Measurements from ENCODE around the gene KDR. TPM values are rescaled to one million over a fixed set of nuclear protein-coding genes. Genes with fewer than 3 reads are reported as not detected.

KDR gene
- total RNA-seq, 2 experiments from 2014 or later, result not detected

- no peak overlapping the region for H2AFZ ChIP-seq (ENCODE audit: low read length)
- DNase-seq (ENCODE audit: low spot score), result no peak
- TF ChIP-seq EZH2phosphoT487 (IDR thresholded peaks at IDR 0.05; ENCODE audit: borderline replicate concordance, low read depth, low read length) (no peak), CTCF (conservative IDR thresholded peaks at IDR 0.05; ENCODE audit: low read length) (no peak)
These were observed 73.9 kb downstream of the KDR start for GRCh38 chr4:55051532-55051931.

GRCh38 chr4:55050418-55050950 is 74.9 kb downstream of the KDR start:
- H3K9me3 ChIP-seq (ENCODE audit: low read length), result no peaks in the 10 kb centered on the region
- no peaks in the 10 kb centered on the region for H3K4me1 ChIP-seq (ENCODE audit: insufficient read depth, low read length, poor library complexity, severe bottlenecking)
- ChIA-PET POLR2A (no interaction called here), CTCF (ENCODE audit: unreplicated experiment) (no interaction called here)
- H3K9me2 ChIP-seq (ENCODE audit: insufficient read depth, low read length), result no peaks in the 10 kb centered on the region
- no peaks in the 10 kb centered on the region for H3K79me2 ChIP-seq (ENCODE audit: insufficient read depth, low read depth, low read length)
- BruUV-seq (replicated peaks), result no TSS peak
- intact Hi-C loops (cut with micrococcal nuclease; ENCODE audit: unreplicated experiment), result no loop called here
- no peak overlapping the region for H2AFZ ChIP-seq (ENCODE audit: low read length)
- H3K36me3 ChIP-seq (ENCODE audit: insufficient read depth, low read length), result no peaks in the 10 kb centered on the region
- H3K4me2 ChIP-seq (ENCODE audit: low read length), result no peak overlapping the region
- H3K4me3 ChIP-seq (ENCODE audit: low read depth, low read length, poor library complexity, severe bottlenecking), result no peak overlapping the region
- no peaks in the 10 kb centered on the region for H4K20me1 ChIP-seq (ENCODE audit: insufficient read depth, low read length)
- no peak for TF ChIP-seq CTCF (conservative IDR thresholded peaks at IDR 0.05; ENCODE audit: low read length)
- no peak for TF ChIP-seq EZH2phosphoT487 (IDR thresholded peaks at IDR 0.05; ENCODE audit: borderline replicate concordance, low read depth, low read length)
- no peak overlapping the region for H3K27ac ChIP-seq (ENCODE audit: low read depth, low read length, poor library complexity, severe bottlenecking)
- no peak for DNase-seq (ENCODE audit: low spot score)

More at GRCh38 chr4:55051532-55051931, 73.9 kb downstream of the KDR start:
- intact Hi-C loops (cut with micrococcal nuclease; ENCODE audit: unreplicated experiment), result no loop called here
- no peaks in the 10 kb centered on the region for H4K20me1 ChIP-seq (ENCODE audit: insufficient read depth, low read length)
- no peaks in the 10 kb centered on the region for H3K79me2 ChIP-seq (ENCODE audit: insufficient read depth, low read depth, low read length)
- no peaks in the 10 kb centered on the region for H3K36me3 ChIP-seq (ENCODE audit: insufficient read depth, low read length)
- no peaks in the 10 kb centered on the region for H3K9me3 ChIP-seq (ENCODE audit: low read length)
- POLR2A ChIA-PET, result no interaction called here
- no peaks in the 10 kb centered on the region for H3K4me1 ChIP-seq (ENCODE audit: insufficient read depth, low read length, poor library complexity, severe bottlenecking)
- no peak overlapping the region for H3K27ac ChIP-seq (ENCODE audit: low read depth, low read length, poor library complexity, severe bottlenecking)
- CTCF ChIA-PET (ENCODE audit: unreplicated experiment), result no interaction called here
- no peak overlapping the region for H3K4me2 ChIP-seq (ENCODE audit: low read length)
- H3K9me2 ChIP-seq (ENCODE audit: insufficient read depth, low read length), result no peaks in the 10 kb centered on the region
- no TSS peak for BruUV-seq (replicated peaks)
- H3K4me3 ChIP-seq (ENCODE audit: low read depth, low read length, poor library complexity, severe bottlenecking), result no peak overlapping the region

GRCh38 chr4:55038176-55038890 is 87.1 kb downstream of the KDR start:
- H3K36me3 ChIP-seq (ENCODE audit: insufficient read depth, low read length), result no peaks in the 10 kb centered on the region
- ChIA-PET POLR2A (no interaction called here), CTCF (ENCODE audit: unreplicated experiment) (no interaction called here)
- no peak overlapping the region for H3K4me3 ChIP-seq (ENCODE audit: low read depth, low read length, poor library complexity, severe bottlenecking)
- H2AFZ ChIP-seq (ENCODE audit: low read length), result no peak overlapping the region
- no peak overlapping the region for H3K27ac ChIP-seq (ENCODE audit: low read depth, low read length, poor library complexity, severe bottlenecking)
- H3K79me2 ChIP-seq (ENCODE audit: insufficient read depth, low read depth, low read length), result no peaks in the 10 kb centered on the region
- intact Hi-C loops (cut with micrococcal nuclease; ENCODE audit: unreplicated experiment), result no loop called here
- no peaks in the 10 kb centered on the region for H4K20me1 ChIP-seq (ENCODE audit: insufficient read depth, low read length)
- H3K4me2 ChIP-seq (ENCODE audit: low read length), result no peak overlapping the region
- BruUV-seq (replicated peaks), result no TSS peak
- DNase-seq (ENCODE audit: low spot score), result no peak
- no peaks in the 10 kb centered on the region for H3K4me1 ChIP-seq (ENCODE audit: insufficient read depth, low read length, poor library complexity, severe bottlenecking)
- H3K9me2 ChIP-seq (ENCODE audit: insufficient read depth, low read length), result no peaks in the 10 kb centered on the region
- TF ChIP-seq CTCF (conservative IDR thresholded peaks at IDR 0.05; ENCODE audit: low read length) (no peak), EZH2phosphoT487 (IDR thresholded peaks at IDR 0.05; ENCODE audit: borderline replicate concordance, low read depth, low read length) (no peak)
- no peaks in the 10 kb centered on the region for H3K9me3 ChIP-seq (ENCODE audit: low read length)

Data from OCI-LY7 (cell line).